Naive thymus-derived CD4-positive, alpha-beta T cell (primary cell): ENCODE results near the gene CENPA. TPM values are rescaled to one million over a fixed set of nuclear protein-coding genes. Genes with fewer than 3 reads are reported as not detected.

Experiments used
- ATAC-seq: fragments of 150-1000 bp; cut with Tn5 transposase; 2 replicates; pipeline ENCODE4 v1.10.0; 2021; ENCODE audit warnings: mild to moderate bottlenecking, moderate library complexity
- CTCF ChIA-PET: fragments of 350-600 bp; sonication (Branson Sonifier 250); formaldehyde crosslinking; loops from one replicate; lab custom pipeline; 2021; ENCODE audit warnings: antibody characterized with exemption; lab: Charles Lee
- POLR2A ChIA-PET: fragments of 350-600 bp; sonication (Branson Sonifier 250); formaldehyde crosslinking; loops from one replicate; lab custom pipeline; 2021; ENCODE audit warnings: antibody characterized with exemption, inconsistent platforms; lab: Charles Lee
- DNase-seq, 9 donors: peaks; one replicate each; pipeline versions ENCODE4 v3.0.0 to v3.0.0-alpha.2; 2020 to 2022; ENCODE audit warnings: mixed read lengths in 1 of 9
- H3K27ac ChIP-seq: one replicate; pipeline ENCODE4 v1.7.0; 2013; ENCODE audit warnings: mild to moderate bottlenecking, low read depth, low read length, moderate library complexity
- H3K27me3 ChIP-seq, 2 donors: one replicate each; pipeline ENCODE4 v1.7.0; 2013; ENCODE audit warnings: low read length in 2 of 2, mild to moderate bottlenecking in 2 of 2, moderate library complexity in 2 of 2; ENCODE audit not compliant: control insufficient read depth in 2 of 2, insufficient read depth in 2 of 2
- H3K36me3 ChIP-seq, 3 experiments: 1 replicate in 2 of 3; 2 replicates in 1 of 3; pipeline ENCODE4 v1.7.0; 2013; ENCODE audit warnings: low read length in 3 of 3, mild to moderate bottlenecking in 3 of 3, moderate library complexity in 1 of 3; ENCODE audit not compliant: insufficient read depth in 3 of 3, control insufficient read depth in 2 of 3
- H3K4me1 ChIP-seq, 2 donors: one replicate each; pipeline ENCODE4 v1.7.0; 2013; ENCODE audit warnings: low read length in 2 of 2, mild to moderate bottlenecking in 2 of 2, moderate library complexity in 1 of 2; ENCODE audit not compliant: control insufficient read depth in 2 of 2, insufficient read depth in 2 of 2
- H3K4me3 ChIP-seq: 2 replicates; pipeline ENCODE4 v1.7.0; 2013; ENCODE audit warnings: mild to moderate bottlenecking, low read length
- H3K9me3 ChIP-seq, 3 experiments: 1 replicate in 2 of 3; 2 replicates in 1 of 3; pipeline ENCODE4 v1.7.0; 2013; ENCODE audit warnings: low read length in 3 of 3; ENCODE audit not compliant: control insufficient read depth in 2 of 3
- H3K27ac Mint-ChIP-seq, 9 donors: one replicate each; pipeline ENCODE4 v1.8.0; 2020 to 2022; ENCODE audit warnings: mixed read lengths in 9 of 9, mild to moderate bottlenecking in 8 of 9, moderate library complexity in 5 of 9, inconsistent platforms in 2 of 9
- H3K27me3 Mint-ChIP-seq, 5 donors: one replicate each; pipeline ENCODE4 v1.8.0; 2021 to 2022; ENCODE audit warnings: mixed read lengths in 5 of 5, mild to moderate bottlenecking in 1 of 5
- H3K36me3 Mint-ChIP-seq, 5 donors: one replicate each; pipeline ENCODE4 v1.8.0; 2020 to 2022; ENCODE audit warnings: mixed read lengths in 5 of 5, mild to moderate bottlenecking in 3 of 5, inconsistent platforms in 1 of 5
- H3K4me1 Mint-ChIP-seq, 7 donors: one replicate each; pipeline ENCODE4 v1.8.0; 2020 to 2022; ENCODE audit warnings: mixed read lengths in 7 of 7, mild to moderate bottlenecking in 3 of 7, inconsistent platforms in 1 of 7
- H3K4me3 Mint-ChIP-seq, 10 donors: one replicate each; pipeline ENCODE4 v1.8.0; 2020 to 2022; ENCODE audit warnings: mild to moderate bottlenecking in 10 of 10, mixed read lengths in 10 of 10, moderate library complexity in 6 of 10, inconsistent platforms in 2 of 10
- H3K9me3 Mint-ChIP-seq, 11 donors: one replicate each; pipeline ENCODE4 v1.8.0; 2020 to 2022; ENCODE audit warnings: mixed read lengths in 11 of 11, mild to moderate bottlenecking in 4 of 11, inconsistent platforms in 1 of 11, moderate library complexity in 1 of 11
- intact Hi-C, 2 donors: fragments of 100-400 bp; cut with micrococcal nuclease; formaldehyde crosslinking; loops; one replicate each; pipeline ENCODE4 v1.15.1; 2023
- polyA plus RNA-seq, 2 donors: library from polyadenylated mRNA; unstranded; fragments of 300-500 nt; fragmentation: Illumina TruSeq; gene quantifications; one replicate each; pipeline ENCODE4 v1.2.3, GENCODE V29; 2021
- total RNA-seq, 6 experiments: library from RNA in 5 of 6; stranded (reverse) in 5 of 6; gene quantifications; 1 replicate in 5 of 6; 2 replicates in 1 of 6; pipeline ENCODE4 v1.2.3 and lab custom pipeline; 2021 to 2026

The CENPA gene
- total and polyA plus RNA-seq, 7 experiments from 2014 or later, result 0.37 to 25.6 (median 0.73) TPM; not detected in 4

DNA sequence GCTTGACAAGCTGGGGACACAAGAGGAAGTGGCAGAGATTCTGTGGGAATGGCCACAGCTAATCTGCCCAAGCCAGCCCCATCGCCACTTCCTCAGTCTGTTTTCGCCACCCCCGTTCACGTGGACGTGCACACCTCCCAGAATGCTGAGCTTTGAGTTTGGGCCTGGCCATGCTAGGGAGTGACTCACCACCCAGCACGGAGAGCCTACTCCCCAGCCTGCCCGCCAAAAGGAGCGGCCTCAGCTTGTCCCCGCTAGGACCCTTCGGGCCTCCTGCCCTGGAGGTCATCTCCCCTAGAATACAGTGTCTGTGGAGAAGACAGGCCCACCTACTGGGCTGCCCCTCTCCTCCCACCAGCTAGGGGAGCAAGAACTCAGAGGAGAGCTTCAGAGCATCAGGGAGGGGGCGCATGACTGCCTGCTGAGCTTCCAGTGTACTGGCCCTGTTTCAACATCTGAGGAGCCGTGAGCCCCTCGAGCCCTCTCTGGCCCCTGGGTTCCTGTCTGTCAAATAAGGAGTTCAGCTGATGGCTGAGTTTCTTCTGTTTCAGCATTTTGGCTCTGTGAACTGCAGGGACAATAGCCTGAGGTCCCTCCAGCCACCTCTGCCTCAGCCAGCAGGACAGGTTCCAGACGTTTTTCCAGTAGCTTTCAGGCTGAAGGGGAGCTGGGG lies 16.6 kb upstream of the CENPA start:
- Mint-ChIP-seq H3K27me3 (no peaks in the 10 kb centered on the region), H3K4me3 (peak overlapping the region in 1 of 10 donors; percentile 21), H3K4me1 (peaks cover 46 to 83% (median 71%) of the 10 kb centered on the region in 7 donors), H3K9me3 (peaks cover 0 to 2% (median 0%) of the 10 kb centered on the region in 11 donors), H3K27ac (peak overlapping the region in 6 of 9 donors; percentile 29 to 76 (median 64)), H3K36me3 (peaks cover 0 to 9% (median 0%) of the 10 kb centered on the region in 5 donors)
- DNase-seq, result no peak
- no peaks in the 10 kb centered on the region for H3K27me3 ChIP-seq
- peaks cover 0 to 6% (median 0%) of the 10 kb centered on the region in 3 experiments for H3K36me3 ChIP-seq
- intact Hi-C loops, result loop anchor here in 1 of 2 donors (10.0 kb wide), 2 partner anchors 584 to 734 kb away; partner anchors contain the start of gene RAB10
- peaks cover 33 to 47% of the 10 kb centered on the region in 2 donors for H3K4me1 ChIP-seq
- no peak overlapping the region for H3K4me3 ChIP-seq
- peak; percentile 77 for ATAC-seq
- ChIA-PET POLR2A (no interaction called here), CTCF (interaction anchor here (0.7 kb wide), 1 partner anchor 163 kb away, joined by 3 read pairs; no protein-coding TSS in a partner anchor)
- H3K27ac ChIP-seq, result peak overlapping the region; percentile 10
- no peaks in the 10 kb centered on the region for H3K9me3 ChIP-seq

DNA sequence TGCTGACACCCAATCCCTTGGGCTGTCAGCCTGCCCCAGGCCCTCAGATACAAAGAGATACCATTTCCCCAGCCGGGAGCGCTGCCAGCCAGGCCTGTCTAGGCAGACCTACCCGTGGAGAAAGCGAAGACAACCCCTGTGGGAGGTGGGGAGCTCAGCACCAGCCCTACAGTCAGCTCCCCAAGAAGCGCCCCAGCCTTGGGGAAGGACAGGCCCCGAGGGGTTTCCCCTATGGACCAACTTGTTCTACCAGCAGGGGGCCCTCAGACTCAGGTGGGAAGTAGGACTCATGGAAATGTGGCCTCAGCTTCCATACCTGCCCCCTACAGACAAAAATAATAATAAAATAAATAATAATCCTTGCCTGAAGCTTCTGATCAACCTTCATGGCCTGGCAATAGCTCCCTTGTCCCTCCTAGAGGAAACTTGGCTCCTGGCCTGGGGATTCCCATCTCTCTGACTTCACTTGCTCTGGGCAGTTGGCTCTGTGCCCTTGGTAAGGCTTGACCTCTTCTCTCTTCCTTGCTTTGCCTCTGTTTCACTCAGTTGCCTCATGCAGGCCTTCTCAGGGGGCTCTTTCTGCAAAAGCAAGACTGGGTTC lies 14.8 kb upstream of the CENPA start:
- peaks cover 0 to 2% (median 0%) of the 10 kb centered on the region in 11 donors for H3K9me3 Mint-ChIP-seq
- H3K4me1 Mint-ChIP-seq, result peaks cover 36 to 71% (median 56%) of the 10 kb centered on the region in 7 donors
- H3K27ac Mint-ChIP-seq, result peak overlapping the region; percentile 45 to 98 (median 88)
- Histone ChIP-seq H3K4me1 (peaks cover 16 to 36% of the 10 kb centered on the region in 2 donors), H3K4me3 (no peak overlapping the region), H3K36me3 (peaks cover 7 to 19% (median 8%) of the 10 kb centered on the region in 3 experiments), H3K27ac (peak overlapping the region; percentile 33), H3K27me3 (no peaks in the 10 kb centered on the region), H3K9me3 (no peaks in the 10 kb centered on the region)
- POLR2A ChIA-PET, result interaction anchor here (1.3 kb wide), 1 partner anchor 14 kb away, joined by 4 read pairs; the partner anchor contains the start of gene CENPA
- H3K27me3 Mint-ChIP-seq, result no peaks in the 10 kb centered on the region
- intact Hi-C loops, result no loop called here
- ATAC-seq (no peak), DNase-seq (peak in 4 of 9 donors; percentile 18 to 28 (median 22))
- peaks cover 0 to 13% (median under 1%) of the 10 kb centered on the region in 5 donors for H3K36me3 Mint-ChIP-seq
- peak overlapping the region in 3 of 10 donors; percentile 6 to 58 (median 17) for H3K4me3 Mint-ChIP-seq
- CTCF ChIA-PET, result no interaction called here

DNA sequence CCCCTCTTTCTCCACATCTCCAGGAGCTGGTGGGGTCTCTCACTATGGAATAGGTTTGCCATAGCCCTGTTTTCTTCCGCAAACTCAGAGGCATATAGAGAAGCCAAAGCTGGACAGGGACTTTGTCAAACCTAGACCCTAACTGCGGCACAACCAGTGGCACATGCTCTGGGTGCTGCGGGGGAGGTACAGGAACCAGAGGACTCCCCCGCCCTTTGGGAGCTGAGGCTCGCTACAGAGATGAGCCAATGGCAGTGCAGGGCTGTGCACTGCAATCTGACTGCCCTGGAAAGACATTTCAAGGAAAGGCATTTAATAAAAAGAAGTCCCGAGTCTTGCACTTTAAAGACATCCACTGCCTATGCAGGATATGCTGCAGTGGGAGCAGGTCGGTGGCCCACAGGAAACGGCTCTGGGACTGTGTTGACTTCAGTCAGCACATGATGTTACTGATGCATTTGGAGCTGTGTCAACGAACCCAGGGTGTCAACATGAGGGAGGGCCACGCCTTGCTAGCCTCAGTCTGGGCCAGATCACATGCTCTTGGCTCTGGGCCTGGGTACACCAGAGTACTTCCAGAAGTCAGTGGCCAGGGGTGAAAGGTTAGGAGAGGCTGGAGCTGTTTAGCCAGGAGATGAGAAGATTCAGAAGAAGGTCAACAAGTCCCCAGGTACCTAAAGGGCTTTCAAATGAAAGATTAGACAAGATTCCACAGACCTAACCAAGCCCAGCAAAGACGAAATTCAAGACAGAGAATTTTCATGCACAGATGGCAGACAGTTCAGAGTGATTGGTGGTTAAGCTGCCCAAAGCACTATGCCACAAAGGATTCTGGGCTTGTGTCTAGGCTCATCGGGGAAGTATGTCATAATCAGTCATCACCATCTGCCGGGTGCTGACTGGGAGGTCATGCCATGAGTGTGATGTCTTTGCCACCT lies 13.5 kb upstream of the CENPA start:
- ATAC-seq, result peak; percentile 63

DNA sequence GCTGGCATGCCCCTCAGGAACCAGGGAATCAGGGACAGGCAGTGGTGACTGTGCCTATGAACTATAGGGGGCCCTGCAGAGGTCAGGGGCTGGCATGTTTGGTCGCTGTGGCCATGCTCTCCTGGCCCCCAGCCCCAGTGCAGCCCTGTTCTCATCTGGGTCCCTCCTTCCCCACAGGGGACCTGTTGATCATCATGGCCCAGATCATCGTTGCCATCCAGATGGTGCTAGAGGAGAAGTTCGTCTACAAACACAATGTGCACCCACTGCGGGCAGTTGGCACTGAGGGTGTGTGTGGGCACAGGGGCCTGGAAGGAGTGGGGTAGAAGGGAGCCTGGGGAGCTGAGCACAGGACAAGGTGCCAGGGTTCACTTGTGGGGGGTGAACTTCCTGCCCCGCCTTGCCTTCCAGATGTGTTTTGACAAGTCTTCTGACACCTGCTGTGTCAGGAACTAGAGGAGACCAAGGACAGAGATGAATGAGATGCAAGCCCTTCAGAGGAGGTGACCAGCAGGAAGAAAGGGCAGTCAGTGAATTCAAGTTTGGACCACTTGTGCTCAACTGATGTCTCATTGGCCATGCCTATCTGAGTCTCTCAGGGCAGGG lies 9.6 kb upstream of the CENPA start:
- Histone ChIP-seq H3K9me3 (no peaks in the 10 kb centered on the region), H3K36me3 (peaks cover 12 to 68% (median 14%) of the 10 kb centered on the region in 3 experiments), H3K27me3 (no peaks in the 10 kb centered on the region), H3K4me3 (no peak overlapping the region), H3K4me1 (peaks cover 15 to 18% of the 10 kb centered on the region in 2 donors), H3K27ac (no peak overlapping the region)
- intact Hi-C loops, result no loop called here
- Mint-ChIP-seq H3K27ac (peak overlapping the region in 3 of 9 donors; percentile 48 to 58 (median 49)), H3K36me3 (peaks cover 5 to 44% (median 8%) of the 10 kb centered on the region in 5 donors), H3K9me3 (no peaks in the 10 kb centered on the region), H3K27me3 (no peaks in the 10 kb centered on the region), H3K4me3 (no peak overlapping the region), H3K4me1 (peaks cover 15 to 26% (median 20%) of the 10 kb centered on the region in 7 donors)
- DNase-seq (no peak), ATAC-seq (no peak)
- ChIA-PET CTCF (no interaction called here), POLR2A (interaction anchor here (0.7 to 1.0 kb wide), 2 partner anchors 12 to 13 kb away, joined by 3 read pairs; partner anchors contain the start of gene SLC35F6)

More for the DNA sequence above, 13.5 kb upstream of the CENPA start:
- peaks cover 0 to 2% (median 0%) of the 10 kb centered on the region in 11 donors for H3K9me3 Mint-ChIP-seq
- peaks cover 0 to 22% (median 6%) of the 10 kb centered on the region in 5 donors for H3K36me3 Mint-ChIP-seq
- peak overlapping the region; percentile 78 to 98 (median 93) for H3K27ac Mint-ChIP-seq
- no peak overlapping the region for H3K4me3 ChIP-seq
- H3K9me3 ChIP-seq, result no peaks in the 10 kb centered on the region
- CTCF ChIA-PET, result no interaction called here
- H3K36me3 ChIP-seq, result peaks cover 9 to 32% (median 10%) of the 10 kb centered on the region in 3 experiments
- peak in 7 of 9 donors; percentile 46 to 76 (median 64) for DNase-seq
- POLR2A ChIA-PET, result interaction anchor here (0.7 to 1.3 kb wide), 5 partner anchors 8 to 1618 kb away, joined by 3 to 4 read pairs (median 3); partner anchors contain the start of genes CENPA and SLC35F6
- no peaks in the 10 kb centered on the region for H3K27me3 Mint-ChIP-seq
- peak overlapping the region; percentile 5 to 78 (median 42) for H3K4me3 Mint-ChIP-seq
- intact Hi-C loops, result loop anchor here (1.0 kb wide), 2 partner anchors 8 to 13 kb away; partner anchors contain the start of gene SLC35F6 (in 1 of the 2)
- no peaks in the 10 kb centered on the region for H3K27me3 ChIP-seq
- peaks cover 15 to 28% of the 10 kb centered on the region in 2 donors for H3K4me1 ChIP-seq
- peak overlapping the region; percentile 30 for H3K27ac ChIP-seq
- peaks cover 33 to 63% (median 47%) of the 10 kb centered on the region in 7 donors for H3K4me1 Mint-ChIP-seq

DNA sequence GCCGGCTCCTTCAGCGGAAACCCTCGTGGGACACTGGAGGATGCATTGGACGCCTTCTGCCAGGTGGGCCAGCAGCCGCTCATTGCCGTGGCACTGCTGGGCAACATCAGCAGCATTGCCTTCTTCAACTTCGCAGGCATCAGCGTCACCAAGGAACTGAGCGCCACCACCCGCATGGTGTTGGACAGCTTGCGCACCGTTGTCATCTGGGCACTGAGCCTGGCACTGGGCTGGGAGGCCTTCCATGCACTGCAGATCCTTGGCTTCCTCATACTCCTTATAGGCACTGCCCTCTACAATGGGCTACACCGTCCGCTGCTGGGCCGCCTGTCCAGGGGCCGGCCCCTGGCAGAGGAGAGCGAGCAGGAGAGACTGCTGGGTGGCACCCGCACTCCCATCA lies 7.8 kb upstream of the CENPA start:
- no peaks in the 10 kb centered on the region for H3K9me3 Mint-ChIP-seq

More for the DNA sequence above, 7.8 kb upstream of the CENPA start:
- peaks cover 5 to 48% (median 11%) of the 10 kb centered on the region in 5 donors for H3K36me3 Mint-ChIP-seq
- ChIA-PET POLR2A (interaction anchor here (0.7 kb wide), 1 partner anchor 525 kb away, joined by 3 read pairs; no protein-coding TSS in a partner anchor), CTCF (no interaction called here)
- H3K27me3 Mint-ChIP-seq, result no peaks in the 10 kb centered on the region
- intact Hi-C loops, result no loop called here
- DNase-seq (no peak), ATAC-seq (no peak)
- Histone ChIP-seq H3K36me3 (peaks cover 12 to 68% (median 14%) of the 10 kb centered on the region in 3 experiments), H3K27me3 (no peaks in the 10 kb centered on the region), H3K27ac (no peak overlapping the region), H3K9me3 (no peaks in the 10 kb centered on the region), H3K4me1 (no peaks in the 10 kb centered on the region), H3K4me3 (no peak overlapping the region)
- H3K4me1 Mint-ChIP-seq, result peaks cover 0 to 9% (median 3%) of the 10 kb centered on the region in 7 donors
- H3K4me3 Mint-ChIP-seq, result no peak overlapping the region
- no peak overlapping the region for H3K27ac Mint-ChIP-seq
